ENCODE measurements around the gene GLI1.
"Not testable (repeated sequence)": the region's sequence is repeated elsewhere in the genome, so short reads cannot be mapped to it uniquely, and the experiment has no call there.

GLI1 gene

DNA sequence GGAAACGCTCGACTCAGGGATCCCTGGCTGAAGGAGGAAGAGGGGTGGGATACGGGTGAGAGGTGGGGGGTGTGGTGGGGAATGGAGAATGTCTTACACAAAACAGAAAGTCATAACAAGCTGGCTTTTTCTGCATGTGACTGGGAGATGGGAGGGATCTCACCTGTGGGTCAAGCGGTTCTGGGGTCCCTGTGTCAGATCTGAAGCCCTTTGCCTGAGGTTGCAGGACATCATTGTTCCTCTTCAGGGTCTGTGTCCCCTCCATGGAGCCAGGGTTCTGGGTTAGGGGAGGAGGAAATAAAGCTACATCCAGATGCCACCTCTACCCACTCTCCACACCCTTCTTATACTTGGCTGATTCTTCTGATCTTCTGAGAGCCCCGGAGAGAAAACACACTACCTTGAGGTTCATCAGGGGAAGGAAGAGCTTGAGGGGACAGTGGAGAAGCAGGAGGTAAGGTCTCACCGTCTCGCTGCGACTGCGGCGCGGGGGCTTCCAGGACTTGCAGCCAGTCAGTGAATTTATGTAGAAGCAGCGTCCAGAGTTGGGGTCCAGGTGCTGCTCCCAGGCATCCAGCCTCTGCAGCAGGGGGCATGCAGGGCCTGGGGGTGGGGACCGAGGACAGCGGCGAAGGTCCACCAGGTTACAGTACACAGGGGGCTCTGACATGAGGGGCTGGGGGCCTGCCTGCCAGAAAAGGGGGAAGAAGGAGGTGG, 17.6 kb downstream of the GLI1 start:
- no peak for DNase-seq

DNA sequence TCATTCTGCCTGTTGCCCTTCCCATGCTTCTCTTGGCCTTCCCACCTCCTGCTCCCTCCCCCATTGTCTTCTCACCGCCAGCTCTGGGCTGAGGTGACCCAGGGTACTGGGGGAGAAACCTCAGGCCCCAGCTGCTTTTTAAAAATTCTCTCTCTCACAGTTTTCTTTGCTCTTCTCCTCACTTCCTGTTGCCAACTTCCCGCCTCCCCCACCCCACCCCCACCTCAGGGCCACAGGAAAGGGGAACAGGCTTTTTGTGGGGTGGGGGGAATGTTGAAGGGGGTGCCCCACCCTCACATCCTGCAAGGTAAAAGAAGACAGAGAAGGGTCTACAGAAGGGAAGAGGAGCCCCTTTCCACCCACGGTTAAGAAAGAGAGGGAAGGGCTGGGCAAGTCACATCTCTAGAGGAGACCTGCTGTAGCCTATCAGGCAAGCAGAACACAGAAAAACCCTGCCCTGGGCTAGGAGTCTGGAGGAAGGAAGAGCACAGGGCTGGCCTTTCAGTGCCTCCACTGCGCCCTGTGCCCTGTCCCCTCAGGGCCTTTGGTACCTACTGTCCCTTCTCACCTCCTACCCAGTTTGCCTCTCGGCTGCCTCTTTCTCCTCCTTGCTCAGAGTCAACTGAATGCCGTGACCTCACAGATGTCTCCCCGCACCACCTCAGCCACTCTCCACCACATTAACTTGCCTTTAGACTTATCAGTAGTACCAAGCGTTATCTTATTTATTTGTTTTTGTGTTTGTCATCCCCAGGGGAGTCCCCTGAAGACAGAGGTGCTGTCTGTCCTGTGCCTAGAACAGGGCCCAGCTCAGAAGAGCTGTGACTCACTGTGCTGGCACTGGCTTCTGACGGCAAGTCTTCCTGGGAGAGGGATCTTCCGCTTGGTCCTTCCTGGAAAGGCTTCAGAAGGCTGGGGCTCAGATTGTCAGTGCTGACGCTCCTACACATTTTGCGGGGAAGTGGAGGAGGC, 18.4 kb downstream of the GLI1 start:
- peak; percentile 60 for DNase-seq

DNA sequence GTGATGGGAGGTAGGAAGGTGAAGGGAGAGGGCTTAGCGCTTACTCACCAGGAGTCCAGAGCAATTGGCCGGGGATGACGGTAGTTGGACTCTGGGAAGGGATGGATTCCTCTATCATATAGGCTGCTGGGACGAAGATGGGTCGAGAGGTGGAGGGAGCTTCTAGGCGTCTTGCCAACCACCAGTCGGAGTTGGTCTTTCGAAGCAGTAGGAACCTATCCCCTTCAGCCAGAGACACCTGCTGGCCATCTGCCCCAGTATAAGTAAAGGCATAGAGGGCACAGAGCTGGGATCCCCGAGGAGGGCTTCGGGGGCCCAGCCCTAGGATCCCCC, 19.4 kb downstream of the GLI1 start:
- DNase-seq = no peak

DNA sequence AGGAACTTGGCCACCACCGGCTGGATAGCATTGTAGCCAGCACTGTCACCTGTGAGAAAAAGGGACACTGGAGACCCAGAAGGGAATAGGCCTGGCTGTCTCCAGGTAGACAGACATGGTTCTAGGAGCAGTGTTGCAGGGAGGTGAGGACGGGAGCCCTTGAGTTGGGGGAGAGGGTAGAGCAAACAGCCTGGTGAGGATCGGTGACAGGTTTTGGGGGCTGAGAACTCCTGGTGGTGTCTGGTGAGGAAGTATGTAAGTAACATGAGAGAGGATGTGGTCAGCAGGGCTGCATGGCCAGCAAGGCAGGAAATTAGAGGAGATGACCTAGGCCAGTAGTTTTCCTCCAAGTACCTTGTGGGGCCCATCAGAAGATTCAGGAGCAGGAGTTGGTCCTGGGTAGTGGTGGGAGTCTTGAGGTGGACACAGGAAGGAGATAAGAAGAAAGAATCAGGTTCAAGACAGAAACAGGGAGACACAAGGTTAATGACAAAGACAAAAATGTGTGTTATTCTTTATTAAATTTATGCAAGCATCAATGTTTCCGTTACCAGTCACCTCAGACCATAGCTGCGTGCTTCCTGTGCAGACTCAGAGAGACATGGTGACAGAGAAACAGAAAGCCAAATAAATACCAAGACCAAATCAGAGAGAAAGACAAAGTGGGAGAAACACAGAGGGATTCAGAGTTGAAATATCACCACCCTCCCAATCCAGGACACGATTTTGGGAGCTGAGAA, 20.0 kb downstream of the GLI1 start, which contains the start of gene ARHGAP9:
TSS of gene ARHGAP9 (minus strand) at position 491 of the 740 bp plus-strand sequence. CDS start at position 31, 460 bp downstream.
- no peak for DNase-seq

DNA sequence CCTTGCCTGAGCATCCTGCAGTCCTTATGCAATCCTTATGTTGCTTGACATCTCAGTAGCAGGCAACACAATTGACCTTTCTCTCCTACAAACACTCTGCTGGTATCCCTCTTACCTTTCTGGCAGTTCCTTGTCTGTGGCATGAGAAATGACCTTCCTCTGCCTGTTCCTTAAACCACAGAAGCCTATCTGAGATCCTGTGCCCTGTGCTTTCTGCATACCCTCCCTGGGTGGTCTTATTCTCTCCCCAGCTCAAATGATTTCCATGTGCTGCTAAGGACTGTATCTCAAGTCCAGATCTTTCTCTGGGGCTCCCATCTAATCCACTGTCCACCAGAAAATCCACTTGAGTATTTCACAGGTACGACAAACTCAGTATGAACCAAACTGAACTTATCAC, 22.1 kb downstream of the GLI1 start:
- no peak for DNase-seq

DNA sequence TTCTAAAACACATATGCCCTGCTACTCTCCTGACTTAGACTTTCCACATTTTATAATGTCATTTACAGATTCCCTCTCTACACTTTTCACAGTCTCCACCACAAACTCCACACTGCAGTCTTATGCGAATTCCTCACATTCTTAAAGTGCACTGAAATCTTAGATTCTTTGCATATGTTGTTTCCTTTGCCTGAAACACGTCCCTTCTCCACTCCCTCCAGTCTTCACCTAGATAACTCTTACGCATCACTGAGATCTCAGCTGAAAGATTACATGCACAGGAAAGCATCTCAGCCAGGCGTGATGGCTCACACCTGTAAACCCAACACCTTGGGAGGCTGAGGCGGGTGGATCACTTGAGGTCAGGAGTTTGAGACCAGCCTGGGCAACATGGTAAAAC, 23.9 kb downstream of the GLI1 start:
- DNase-seq = no peak

DNA sequence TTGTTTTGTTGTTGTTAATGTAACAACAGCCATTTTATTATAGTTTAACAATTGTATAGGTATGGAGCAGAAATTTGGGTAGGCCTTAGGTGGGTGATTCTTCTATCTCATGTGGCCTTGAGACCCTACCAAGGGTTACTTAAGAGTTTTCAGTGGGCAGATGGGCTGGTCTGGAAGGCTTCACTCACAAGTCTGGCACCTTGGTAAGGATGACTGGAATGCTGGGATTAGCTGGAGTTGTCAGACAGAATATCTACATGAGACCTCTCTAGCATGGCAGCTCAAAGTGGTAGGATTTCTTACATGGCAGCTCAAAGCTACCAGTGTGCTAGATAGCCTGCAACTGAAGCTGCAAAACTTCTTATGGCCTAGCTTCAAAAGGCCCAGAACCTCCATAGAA, 26.1 kb downstream of the GLI1 start:
- DNase-seq = no peak

DNA sequence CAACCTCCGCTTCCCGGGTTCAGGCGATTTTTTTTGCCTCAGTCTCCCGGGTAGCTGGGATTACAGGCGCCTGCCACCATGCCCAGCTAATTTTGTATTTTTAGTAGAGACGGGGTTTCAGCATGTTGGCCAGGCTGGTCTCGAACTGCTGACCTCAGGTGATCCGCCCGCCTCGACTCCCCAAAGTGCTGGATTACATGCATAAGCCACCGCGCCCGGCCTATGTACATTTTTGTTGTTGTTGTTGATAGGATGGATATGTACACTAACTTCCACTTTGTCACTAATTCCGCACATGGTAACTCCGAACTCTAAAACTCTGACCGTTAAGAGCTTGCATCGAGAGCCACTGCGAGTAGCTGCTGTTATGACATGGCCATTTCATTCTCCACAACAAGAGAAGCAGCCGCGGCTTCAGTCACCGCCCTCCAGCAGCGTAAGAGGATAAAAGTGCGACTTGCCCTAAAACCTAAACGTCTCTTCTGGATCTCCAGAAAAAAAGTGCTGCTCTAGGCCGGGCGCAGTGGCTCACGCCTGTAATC, 27.5 kb downstream of the GLI1 start:
- no peak for DNase-seq

DNA sequence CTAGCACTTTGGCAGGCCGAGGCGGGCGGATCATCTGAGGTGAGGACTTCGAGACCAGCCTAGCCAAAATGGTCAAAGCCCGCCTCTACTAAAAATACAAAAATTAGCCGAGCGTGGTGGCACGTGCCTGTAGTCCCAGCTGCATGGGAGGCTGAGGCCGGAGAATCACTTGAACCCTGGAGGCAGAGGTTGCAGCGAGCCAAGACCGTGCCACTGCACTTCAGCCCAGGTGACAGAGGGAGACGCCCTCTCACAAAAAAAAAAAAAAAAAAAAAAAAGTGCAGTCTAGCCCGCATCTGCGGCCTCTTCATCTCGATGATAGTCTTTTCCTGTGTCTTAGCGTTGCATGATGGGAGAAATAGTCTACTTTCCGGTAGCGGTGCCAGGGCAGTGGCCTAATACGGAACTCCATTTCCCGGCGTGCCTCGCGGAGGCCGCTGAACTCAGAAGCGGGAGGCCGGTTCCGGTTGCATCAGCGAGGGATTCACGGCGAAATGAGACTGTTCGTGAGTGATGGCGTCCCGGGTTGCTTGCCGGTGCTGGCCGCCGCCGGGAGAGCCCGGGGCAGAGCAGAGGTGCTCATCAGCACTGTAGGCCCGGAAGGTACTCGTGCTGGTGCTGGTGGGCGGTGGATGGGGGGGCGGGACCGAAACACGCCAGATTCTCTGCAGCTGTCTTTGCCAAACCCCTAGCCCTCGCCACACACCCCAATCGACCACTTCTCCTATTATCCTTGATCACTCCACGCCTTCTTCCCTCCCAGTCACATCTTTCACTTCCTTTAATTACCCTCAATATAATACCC, 28.2 kb downstream of the GLI1 start, which contains the start of gene MARS1:
TSS of gene MARS1 (plus strand) at position 472 of the 805 bp plus-strand sequence. CDS start at position 495, 23 bp downstream.
- DNase-seq = peak; percentile 84

DNA sequence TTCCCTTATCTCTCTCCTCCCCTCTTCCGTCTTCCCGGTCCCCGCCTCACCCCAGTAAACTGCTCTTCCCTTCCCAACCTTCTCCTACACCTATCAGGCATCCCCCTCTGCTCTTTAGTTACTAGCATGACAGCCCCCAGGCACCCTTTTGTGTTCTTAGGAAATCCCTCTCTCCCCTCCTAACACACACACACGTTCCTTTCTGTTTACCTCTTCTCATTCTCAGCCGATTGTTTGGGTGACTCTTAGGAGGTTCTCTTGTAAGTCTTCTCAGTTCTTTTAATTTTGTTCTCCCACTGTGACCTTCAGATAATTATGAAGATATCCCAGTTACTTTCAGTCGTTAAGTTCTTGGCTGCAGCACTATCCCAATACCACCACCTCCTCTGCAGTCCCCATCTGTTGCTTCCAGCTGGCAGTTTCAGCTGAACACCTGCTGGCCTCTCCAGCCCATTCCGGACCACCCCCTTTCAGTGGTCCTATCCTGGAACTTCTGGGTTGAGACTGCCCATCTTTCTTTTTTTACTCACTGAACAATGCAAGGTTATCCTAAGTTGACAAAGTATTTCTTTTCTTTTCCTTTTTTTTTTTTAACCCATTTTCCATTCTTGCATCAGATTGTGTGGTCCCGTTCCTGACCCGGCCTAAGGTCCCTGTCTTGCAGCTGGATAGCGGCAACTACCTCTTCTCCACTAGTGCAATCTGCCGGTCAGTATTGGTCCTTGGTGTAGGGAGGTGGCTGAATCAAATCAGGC, 29.0 kb downstream of the GLI1 start:
- DNase-seq = no peak

DNA sequence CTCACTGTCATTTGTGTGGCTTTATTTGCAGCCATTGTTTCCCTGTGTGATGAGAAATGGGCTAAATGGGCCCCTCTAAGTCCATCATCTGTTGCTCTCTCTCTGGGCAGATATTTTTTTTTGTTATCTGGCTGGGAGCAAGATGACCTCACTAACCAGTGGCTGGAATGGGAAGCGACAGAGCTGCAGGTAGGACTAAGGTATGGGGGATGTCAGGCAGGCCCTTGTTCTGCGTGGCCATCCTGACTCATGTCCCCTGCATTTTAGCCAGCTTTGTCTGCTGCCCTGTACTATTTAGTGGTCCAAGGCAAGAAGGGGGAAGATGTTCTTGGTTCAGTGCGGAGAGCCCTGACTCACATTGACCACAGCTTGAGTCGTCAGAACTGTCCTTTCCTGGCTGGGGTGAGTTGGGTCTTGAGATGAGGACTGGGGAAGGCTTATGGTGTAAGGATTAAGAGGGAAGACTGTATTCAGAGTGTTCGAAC, 29.6 kb downstream of the GLI1 start:
- DNase-seq = no peak

DNA sequence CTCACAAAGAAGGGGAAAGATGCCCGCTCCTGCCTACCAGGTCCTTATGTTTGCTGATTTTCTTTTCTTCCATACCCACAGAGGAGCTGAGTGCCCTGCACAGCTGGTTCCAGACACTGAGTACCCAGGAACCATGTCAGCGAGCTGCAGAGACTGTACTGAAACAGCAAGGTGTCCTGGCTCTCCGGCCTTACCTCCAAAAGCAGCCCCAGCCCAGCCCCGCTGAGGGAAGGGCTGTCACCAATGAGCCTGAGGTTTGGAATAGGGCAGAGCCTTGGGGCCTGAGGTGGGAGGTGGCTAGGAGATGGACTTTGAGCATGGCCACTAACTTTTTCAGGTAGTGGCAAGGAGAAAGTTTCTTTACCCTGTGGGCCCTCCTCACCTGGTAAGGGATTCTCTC, 30.5 kb downstream of the GLI1 start:
- DNase-seq = no peak

DNA sequence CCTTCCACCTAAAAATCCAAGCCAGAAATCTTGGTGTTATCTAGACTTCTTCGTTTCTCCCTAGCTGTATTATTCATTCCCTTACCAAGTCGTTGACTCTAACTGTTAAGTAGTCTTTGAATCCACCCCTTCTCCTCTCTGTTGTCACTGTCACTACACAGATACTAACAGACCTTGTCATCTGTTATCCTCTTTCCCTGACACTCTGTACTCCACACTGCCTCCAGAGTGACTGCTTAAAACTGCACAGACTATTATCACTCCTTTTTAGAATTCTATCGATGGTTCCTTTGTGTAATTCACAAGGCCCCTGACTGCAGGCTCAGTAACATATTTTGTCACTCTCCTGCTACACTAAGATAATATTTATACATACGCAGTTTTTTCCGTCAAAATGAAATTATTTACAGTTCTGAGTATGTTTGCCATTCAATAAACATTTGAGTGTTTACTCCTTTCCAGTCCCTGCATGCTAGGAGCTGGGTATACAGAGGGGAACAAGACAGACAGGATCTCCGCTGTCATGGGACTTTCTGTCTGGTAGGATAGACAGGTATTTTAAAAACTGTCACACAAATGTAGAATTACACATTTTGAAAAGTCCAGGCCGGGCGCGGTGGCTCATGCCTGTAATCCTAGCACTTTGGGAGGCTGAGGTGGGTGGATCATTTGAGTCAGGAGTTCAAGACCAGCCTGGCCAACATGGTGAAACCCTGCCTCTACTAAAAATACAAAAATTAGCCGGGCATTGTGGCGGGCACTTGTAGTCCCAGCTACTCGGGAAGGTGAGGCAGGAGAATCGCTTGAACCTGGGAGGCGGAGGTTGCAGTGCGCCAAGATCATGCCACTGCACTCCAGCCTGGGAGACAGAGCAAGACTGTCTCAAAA, 32.1 kb downstream of the GLI1 start:
- DNase-seq = no peak

DNA sequence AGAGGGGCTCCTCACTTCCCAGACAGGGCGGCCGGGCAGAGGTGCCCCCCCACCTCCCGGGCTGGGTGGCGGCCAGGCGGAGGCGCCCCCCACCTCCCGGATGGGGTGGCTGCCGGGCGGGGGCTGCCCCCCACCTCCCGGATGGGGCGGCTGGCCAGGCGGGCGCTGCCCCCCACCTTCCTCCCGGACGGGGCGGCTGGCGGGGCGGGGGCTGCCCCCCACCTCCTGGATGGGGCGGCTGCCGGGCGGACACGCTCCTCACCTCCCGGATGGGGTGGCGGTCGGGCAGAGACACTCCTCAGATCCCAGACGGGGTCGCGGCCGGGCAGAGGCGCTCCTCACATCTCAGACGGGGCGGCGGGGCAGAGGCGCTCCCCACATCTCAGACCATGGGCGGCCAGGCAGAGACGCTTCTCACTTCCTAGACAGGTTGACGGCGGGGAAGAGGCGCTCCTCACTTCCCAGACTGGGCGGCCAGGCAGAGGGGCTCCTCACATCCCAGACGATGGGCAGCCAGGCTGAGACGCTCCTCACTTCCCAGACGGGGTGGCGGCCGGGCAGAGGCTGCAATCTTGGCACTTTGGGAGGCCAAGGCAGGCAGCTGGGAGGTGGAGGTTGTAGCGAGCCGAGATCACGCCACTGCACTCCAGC, 35.6 kb downstream of the GLI1 start:
- DNase-seq = not testable (repeated sequence)

DNA sequence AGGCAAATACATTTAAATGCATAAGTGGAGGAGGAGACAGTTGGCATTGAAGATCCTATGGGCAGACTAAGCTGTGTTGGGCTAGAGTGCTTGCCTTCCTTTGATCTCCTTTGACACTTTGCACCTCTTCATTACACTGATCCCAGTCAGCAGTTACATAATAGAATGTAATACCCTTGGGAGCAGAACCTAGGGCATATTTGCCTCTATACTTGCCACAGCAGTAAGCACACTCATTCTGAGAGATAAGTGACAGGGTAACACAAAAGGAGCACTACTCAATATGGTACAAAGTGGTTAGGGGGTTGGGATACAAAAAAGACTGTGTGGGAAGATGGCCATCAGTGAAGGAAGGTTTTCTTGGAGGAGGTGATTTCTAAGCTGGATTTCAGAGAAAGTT, 37.2 kb downstream of the GLI1 start:
- no peak for DNase-seq

DNA sequence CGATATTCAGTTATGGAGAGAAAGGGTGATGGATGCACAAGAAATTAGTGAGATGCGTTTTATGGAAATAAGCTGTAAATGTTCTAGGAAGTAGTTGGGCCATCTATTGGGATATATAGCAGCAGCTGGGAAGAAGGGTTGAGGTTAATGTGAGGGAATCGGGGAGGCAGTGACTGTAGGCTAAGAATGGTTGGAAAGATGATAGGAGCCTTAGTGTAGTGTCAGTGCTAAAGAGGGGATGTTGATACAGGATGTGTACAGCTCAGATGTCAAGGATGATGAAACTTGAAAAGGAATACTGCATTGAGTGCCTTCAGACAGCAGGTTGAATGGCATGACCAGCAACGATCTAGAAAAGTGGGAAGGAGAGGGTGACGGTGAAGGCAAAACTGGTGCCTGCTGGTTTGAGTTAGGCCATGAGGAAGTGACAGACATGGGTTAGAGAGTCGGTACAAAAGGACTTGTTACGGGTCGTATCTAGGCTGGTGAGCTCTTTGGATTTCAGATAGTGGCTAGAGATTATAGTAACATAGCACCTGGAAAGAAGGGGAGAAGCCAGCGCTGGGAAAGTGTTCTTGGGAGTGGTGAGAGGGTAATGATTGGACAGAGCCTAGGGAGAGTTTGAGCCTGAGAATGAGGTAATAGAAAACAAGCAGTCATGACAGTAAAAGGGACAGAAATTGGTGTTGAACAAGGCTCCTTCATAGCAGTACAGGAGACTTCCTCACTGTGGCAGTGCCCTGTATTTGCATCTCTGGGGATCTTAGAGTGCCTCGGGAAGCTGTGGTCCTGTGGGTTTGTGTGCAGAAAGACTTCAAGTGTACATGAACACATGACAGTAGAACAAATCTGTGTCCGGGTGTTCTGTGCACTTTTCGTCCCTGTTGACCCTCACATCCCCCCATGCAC, 37.9 kb downstream of the GLI1 start:
- DNase-seq = no peak

DNA sequence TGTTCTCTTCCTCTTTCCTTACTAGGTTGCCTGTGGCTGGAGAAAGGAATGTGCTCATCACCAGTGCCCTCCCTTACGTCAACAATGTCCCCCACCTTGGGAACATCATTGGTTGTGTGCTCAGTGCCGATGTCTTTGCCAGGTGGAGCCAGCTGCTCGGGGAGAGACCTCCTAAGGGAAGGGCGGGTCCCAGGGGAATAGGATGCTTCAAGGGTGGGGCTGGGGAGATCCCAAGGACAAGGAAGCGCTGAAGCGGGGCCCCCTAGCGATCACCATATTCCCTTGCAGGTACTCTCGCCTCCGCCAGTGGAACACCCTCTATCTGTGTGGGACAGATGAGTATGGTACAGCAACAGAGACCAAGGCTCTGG, 38.5 kb downstream of the GLI1 start:
- no peak for DNase-seq

DNA sequence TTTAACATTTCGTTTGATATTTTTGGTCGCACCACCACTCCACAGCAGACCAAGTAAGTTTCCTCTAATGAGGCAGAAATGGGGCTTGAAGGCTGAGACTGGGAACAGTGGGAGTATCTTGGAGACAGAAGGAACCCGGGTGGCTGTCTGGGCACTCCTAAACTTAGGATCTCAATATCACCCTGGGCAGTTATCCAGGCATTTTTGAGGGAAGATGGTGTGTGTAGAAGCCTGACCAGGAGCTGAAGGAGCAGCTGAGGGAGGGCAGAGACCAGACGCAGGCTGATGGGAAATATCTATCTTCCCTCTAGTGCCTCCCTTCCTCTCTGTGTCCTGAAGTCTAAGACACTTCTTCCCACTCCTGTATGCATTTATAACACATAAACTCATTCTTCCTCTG, 39.0 kb downstream of the GLI1 start:
- no peak for DNase-seq

DNA sequence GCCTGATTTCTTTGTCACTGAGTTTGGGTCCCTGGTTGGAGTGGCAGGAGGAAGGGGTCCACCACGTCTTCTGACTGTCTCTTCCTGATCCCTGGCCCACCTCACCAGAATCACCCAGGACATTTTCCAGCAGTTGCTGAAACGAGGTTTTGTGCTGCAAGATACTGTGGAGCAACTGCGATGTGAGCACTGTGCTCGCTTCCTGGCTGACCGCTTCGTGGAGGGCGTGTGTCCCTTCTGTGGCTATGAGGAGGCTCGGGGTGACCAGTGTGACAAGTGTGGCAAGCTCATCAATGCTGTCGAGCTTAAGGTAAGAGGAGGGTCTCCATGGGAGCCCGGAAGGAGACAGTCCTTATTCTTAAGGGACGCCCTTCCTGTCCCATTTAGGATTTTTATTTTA, 40.6 kb downstream of the GLI1 start:
- no peak for DNase-seq

Data from activated CD4-positive, CD25-positive, alpha-beta regulatory T cell treated with anti-CD3 and anti-CD28 coated beads, Interleukin-2, amount 50 U/mL, for 72 hours (primary cell).